DOHH2 (cell line): ENCODE data around the gene ACER3.

Source experiments
- EZH2phosphoT487 ChIP-seq: fragments of 200-600 bp; sonication (generic); IDR thresholded peaks from 2 replicates; pipeline ENCODE4 v1.6.1; 2017; ENCODE audit warnings: borderline replicate concordance, mild to moderate bottlenecking, antibody characterized with exemption, low read length, moderate library complexity, mixed read lengths
- TF ChIP-seq, protein P1 (sequence below): fragments of 200-600 bp; sonication (generic); IDR thresholded peaks from one replicate; pipeline ENCODE4 v1.5.1; 2014; ENCODE audit warnings: antibody characterized with exemption, mild to moderate bottlenecking, low read depth, low read length; ENCODE audit not compliant: poor library complexity, severe bottlenecking

- TF ChIP-seq, protein P1, sequence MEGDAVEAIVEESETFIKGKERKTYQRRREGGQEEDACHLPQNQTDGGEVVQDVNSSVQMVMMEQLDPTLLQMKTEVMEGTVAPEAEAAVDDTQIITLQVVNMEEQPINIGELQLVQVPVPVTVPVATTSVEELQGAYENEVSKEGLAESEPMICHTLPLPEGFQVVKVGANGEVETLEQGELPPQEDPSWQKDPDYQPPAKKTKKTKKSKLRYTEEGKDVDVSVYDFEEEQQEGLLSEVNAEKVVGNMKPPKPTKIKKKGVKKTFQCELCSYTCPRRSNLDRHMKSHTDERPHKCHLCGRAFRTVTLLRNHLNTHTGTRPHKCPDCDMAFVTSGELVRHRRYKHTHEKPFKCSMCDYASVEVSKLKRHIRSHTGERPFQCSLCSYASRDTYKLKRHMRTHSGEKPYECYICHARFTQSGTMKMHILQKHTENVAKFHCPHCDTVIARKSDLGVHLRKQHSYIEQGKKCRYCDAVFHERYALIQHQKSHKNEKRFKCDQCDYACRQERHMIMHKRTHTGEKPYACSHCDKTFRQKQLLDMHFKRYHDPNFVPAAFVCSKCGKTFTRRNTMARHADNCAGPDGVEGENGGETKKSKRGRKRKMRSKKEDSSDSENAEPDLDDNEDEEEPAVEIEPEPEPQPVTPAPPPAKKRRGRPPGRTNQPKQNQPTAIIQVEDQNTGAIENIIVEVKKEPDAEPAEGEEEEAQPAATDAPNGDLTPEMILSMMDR, result no peak
- no peak for TF ChIP-seq EZH2phosphoT487
These were observed 214.0 kb downstream of the ACER3 start for GRCh38 chr11:77074626-77075221.
